Suprapubic skin (tissue), 4 donors: ENCODE measurements around the gene OR2AT4. TPM values are rescaled to one million over a fixed set of nuclear protein-coding genes. Genes with fewer than 3 reads are reported as not detected.

Source experiments
- DNase-seq, 2 donors: peaks; one replicate each; pipeline ENCODE4 v3.0.0-alpha.2; 2019; ENCODE audit warnings: low spot score in 2 of 2
- H3K27ac ChIP-seq: fragments of 200-600 bp; sonication (generic); one replicate; pipeline ENCODE4 v1.5.1; 2019
- H3K27me3 ChIP-seq: fragments of 200-600 bp; sonication (generic); one replicate; pipeline ENCODE4 v1.5.1; 2019
- H3K36me3 ChIP-seq: fragments of 200-600 bp; sonication (generic); one replicate; pipeline ENCODE4 v1.5.1; 2019
- H3K4me1 ChIP-seq: fragments of 200-600 bp; sonication (generic); one replicate; pipeline ENCODE4 v1.5.1; 2019
- H3K4me3 ChIP-seq: fragments of 200-600 bp; sonication (generic); one replicate; pipeline ENCODE4 v1.5.1; 2019; ENCODE audit warnings: mild to moderate bottlenecking
- H3K9me3 ChIP-seq: fragments of 200-600 bp; sonication (generic); one replicate; pipeline ENCODE4 v1.5.1; 2019
- EP300 ChIP-seq: sonication (generic); formaldehyde crosslinking; IDR thresholded peaks from one replicate; pipeline ENCODE4 v1.6.1; 2017; ENCODE audit warnings: antibody characterized with exemption
- POLR2A ChIP-seq, 2 donors: fragments of 450-650 bp; IDR thresholded peaks; one replicate each; pipeline ENCODE4 v1.6.1; 2017; ENCODE audit warnings: antibody characterized with exemption in 2 of 2, mild to moderate bottlenecking in 2 of 2, moderate library complexity in 2 of 2
- POLR2AphosphoS5 ChIP-seq, 3 donors: sonication (generic); formaldehyde crosslinking; IDR thresholded peaks; one replicate each; pipeline ENCODE4 v1.6.1; 2017; ENCODE audit warnings: antibody characterized with exemption in 3 of 3
- WGBS: methylation state at CpG from one replicate; pipeline ENCODE4 v1.1.5; 2018; 5-methylcytosine and 5-hydroxymethylcytosine counted together
- total RNA-seq, 4 donors: library from RNA; depleted of rRNA; stranded (reverse); fragments of >200 nt; gene quantifications; one replicate each; pipeline ENCODE4 v1.1.0, GENCODE V29; 2016
- TF ChIP-seq, protein P1 (sequence below), 2 donors: fragments of 200-600 bp in 1 of 2; fragments of 450-650 bp in 1 of 2; sonication (generic) in 1 of 2; IDR thresholded peaks; one replicate each; pipeline ENCODE4 v1.5.1; 2016 to 2019; ENCODE audit warnings: antibody characterized with exemption in 2 of 2, mild to moderate bottlenecking in 1 of 2, moderate library complexity in 1 of 2

Gene OR2AT4
- total RNA-seq, 4 donors from 2014 or later = not detected

DNA sequence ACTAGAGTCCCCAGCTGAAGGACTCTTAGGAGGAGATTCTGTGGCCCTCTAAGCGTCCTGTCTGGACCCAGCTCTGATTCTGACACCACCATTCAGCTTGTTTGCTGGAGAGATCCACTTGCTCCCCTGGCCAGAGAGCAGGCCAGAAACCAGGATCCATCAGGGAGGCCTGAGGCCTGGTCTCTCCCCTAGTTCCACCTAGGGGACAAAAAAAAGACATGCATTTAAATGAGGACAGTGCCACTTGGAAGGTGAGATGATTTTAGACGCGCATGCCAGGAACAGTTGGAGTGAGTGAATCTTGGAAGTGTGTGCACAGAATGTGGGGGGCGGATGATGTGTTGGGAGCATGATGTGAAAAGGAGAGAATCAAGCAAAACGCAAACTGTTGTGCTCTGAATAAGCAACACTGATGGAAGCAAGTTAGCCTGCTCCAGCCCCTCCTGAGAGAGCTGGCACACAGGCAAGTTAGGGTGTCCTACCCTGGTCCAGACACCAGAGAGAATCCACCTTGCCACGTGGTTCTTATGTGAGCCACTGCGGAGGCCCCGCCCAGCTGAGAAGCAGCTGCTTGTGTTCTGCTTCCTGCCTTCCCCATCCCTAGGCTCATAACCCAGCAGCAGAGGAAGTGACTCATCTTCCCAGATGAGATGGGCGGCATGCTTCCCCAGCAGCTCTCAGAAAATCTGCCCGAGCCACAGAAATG lies 46.2 kb upstream of the OR2AT4 start:
- Histone ChIP-seq H3K36me3 (no peaks in the 10 kb centered on the region), H3K27ac (no peak overlapping the region), H3K4me3 (no peak overlapping the region), H3K4me1 (peaks cover 28% of the 10 kb centered on the region), H3K27me3 (no peaks in the 10 kb centered on the region), H3K9me3 (no peaks in the 10 kb centered on the region)
- peak in 1 of 2 donors; percentile 73 for DNase-seq
- TF ChIP-seq EP300 = no peak
- no peak for TF ChIP-seq POLR2AphosphoS5 (IDR thresholded peaks at IDR 0.05)
- TF ChIP-seq POLR2A (IDR thresholded peaks at IDR 0.05) = no peak
- TF ChIP-seq, protein P1, sequence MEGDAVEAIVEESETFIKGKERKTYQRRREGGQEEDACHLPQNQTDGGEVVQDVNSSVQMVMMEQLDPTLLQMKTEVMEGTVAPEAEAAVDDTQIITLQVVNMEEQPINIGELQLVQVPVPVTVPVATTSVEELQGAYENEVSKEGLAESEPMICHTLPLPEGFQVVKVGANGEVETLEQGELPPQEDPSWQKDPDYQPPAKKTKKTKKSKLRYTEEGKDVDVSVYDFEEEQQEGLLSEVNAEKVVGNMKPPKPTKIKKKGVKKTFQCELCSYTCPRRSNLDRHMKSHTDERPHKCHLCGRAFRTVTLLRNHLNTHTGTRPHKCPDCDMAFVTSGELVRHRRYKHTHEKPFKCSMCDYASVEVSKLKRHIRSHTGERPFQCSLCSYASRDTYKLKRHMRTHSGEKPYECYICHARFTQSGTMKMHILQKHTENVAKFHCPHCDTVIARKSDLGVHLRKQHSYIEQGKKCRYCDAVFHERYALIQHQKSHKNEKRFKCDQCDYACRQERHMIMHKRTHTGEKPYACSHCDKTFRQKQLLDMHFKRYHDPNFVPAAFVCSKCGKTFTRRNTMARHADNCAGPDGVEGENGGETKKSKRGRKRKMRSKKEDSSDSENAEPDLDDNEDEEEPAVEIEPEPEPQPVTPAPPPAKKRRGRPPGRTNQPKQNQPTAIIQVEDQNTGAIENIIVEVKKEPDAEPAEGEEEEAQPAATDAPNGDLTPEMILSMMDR (IDR thresholded peaks at IDR 0.05) = no peak
- WGBS = 28% methylated on average over 10 of the region's 10 CpGs

DNA sequence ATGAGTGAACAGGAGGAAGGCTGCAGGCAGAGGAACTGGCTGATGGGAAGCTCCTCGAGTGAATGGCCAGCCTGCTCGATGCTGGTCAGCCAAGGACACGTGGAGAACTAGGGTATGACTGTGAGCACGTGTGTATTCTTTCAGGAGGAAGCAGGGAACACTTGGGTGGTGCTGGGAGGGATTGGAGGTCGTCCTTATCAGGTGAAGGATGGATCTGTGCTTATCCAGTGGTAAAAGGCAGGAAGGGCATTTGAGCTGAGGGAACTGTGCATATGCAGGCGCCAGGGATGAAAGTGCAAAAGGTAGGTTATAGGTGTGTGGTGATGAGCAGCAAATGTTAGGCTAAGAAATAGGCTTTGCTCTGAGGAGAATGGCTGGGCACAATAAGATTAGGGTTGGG lies 44.5 kb upstream of the OR2AT4 start:
- peaks cover 15% of the 10 kb centered on the region for H3K4me1 ChIP-seq
- H3K27me3 ChIP-seq = no peaks in the 10 kb centered on the region
- TF ChIP-seq, protein P1 (IDR thresholded peaks at IDR 0.05) = no peak
- no peak for TF ChIP-seq POLR2A (IDR thresholded peaks at IDR 0.05)
- H3K4me3 ChIP-seq = no peak overlapping the region
- no peak for DNase-seq
- no peak overlapping the region for H3K27ac ChIP-seq
- 73% methylated on average over 6 of the region's 6 CpGs for WGBS
- H3K9me3 ChIP-seq = no peaks in the 10 kb centered on the region
- H3K36me3 ChIP-seq = no peaks in the 10 kb centered on the region

DNA sequence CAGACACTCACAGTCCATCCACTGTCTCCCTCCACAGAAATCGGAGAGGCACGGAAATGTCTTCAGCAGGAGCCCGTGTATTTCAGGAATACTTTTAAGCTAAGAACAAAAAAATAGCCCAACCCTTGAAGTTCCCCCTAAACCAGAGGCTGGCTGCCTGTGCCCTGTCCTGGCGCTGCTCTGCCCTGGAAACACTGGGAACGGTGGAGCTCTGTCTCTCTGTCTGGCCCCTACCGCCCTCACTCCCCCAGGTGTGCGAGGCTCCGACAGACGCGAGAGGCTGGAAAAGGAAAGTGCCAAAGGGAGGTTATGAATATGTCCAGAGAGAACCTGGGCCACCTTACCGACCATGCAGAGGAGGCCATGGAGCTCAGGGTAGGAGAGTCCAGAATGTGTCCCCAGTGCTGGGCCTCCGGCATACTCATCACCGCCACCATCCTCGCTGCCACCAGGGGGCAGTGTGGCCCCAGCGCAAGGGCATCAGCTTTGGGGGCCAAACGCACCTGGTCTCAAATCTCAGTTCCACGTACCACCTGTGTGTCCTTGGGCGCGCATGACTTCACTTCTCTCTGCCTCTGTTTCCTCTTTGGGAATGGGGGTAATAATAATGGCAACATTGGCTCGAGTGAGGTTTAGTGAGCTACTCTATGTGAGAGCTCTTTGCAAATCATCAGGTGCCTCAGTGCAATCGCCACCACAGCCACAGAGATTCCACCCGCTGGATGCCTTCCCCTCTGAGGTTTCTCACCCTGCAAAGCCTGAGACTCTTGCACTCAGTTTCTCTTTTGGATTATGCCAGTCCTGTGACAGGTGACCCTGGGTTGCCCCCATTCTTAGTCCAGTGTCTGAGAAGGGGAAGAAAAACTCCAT lies 43.8 kb upstream of the OR2AT4 start:
- Histone ChIP-seq H3K27me3 (no peaks in the 10 kb centered on the region), H3K36me3 (no peaks in the 10 kb centered on the region), H3K4me1 (peaks cover 15% of the 10 kb centered on the region), H3K27ac (no peak overlapping the region), H3K9me3 (no peaks in the 10 kb centered on the region), H3K4me3 (no peak overlapping the region)
- no peak for TF ChIP-seq POLR2AphosphoS5 (IDR thresholded peaks at IDR 0.05)
- TF ChIP-seq, protein P1 (IDR thresholded peaks at IDR 0.05) = peak; percentile 74 to 85
- DNase-seq = peak in 1 of 2 donors; percentile 67
- WGBS = 33% methylated on average over 22 of the region's 22 CpGs

GRCh38 chr11:75135651-75136050 lies 39.0 kb upstream of the OR2AT4 start:
- Histone ChIP-seq H3K9me3 (no peaks in the 10 kb centered on the region), H3K27ac (no peak overlapping the region), H3K36me3 (no peaks in the 10 kb centered on the region), H3K4me1 (no peaks in the 10 kb centered on the region), H3K4me3 (no peak overlapping the region), H3K27me3 (peaks cover 4% of the 10 kb centered on the region)
- WGBS = 86% methylated on average over 1 of the region's 1 CpG
- DNase-seq = no peak
- TF ChIP-seq POLR2AphosphoS5 (IDR thresholded peaks at IDR 0.05) (no peak), POLR2A (IDR thresholded peaks at IDR 0.05) (no peak), EP300 (no peak)
- TF ChIP-seq, protein P1 (IDR thresholded peaks at IDR 0.05) = no peak

- Histone ChIP-seq H3K9me3 (no peaks in the 10 kb centered on the region), H3K27me3 (peaks cover 4% of the 10 kb centered on the region), H3K36me3 (no peaks in the 10 kb centered on the region), H3K27ac (no peak overlapping the region), H3K4me3 (no peak overlapping the region), H3K4me1 (no peaks in the 10 kb centered on the region)
- no peak for DNase-seq
- WGBS = 85% methylated on average over 5 of the region's 5 CpGs
- TF ChIP-seq, protein P1 (IDR thresholded peaks at IDR 0.05) = no peak
- TF ChIP-seq POLR2A (IDR thresholded peaks at IDR 0.05) (no peak), EP300 (no peak), POLR2AphosphoS5 (IDR thresholded peaks at IDR 0.05) (no peak)
Observed at GRCh38 chr11:75135021-75135650, 38.5 kb upstream of the OR2AT4 start.
